Spleen (tissue), 7 donors: ENCODE measurements around the gene CMYA5.

Experiments
- CTCF ChIP-seq, 11 experiments: fragments of 200-600 bp in 7 of 11; fragments of 450-650 bp in 4 of 11; sonication (generic) in 4 of 11; IDR thresholded peaks in 8 of 11; conservative IDR thresholded peaks in 3 of 11; 1 replicate in 7 of 11; 2 replicates in 4 of 11; pipeline versions ENCODE4 v1.4.0 to v1.8.0; 2016 to 2021; ENCODE audit warnings: antibody characterized with exemption in 11 of 11, inconsistent platforms in 4 of 11, mild to moderate bottlenecking in 1 of 11
- POLR2A ChIP-seq, 3 donors: fragments of 450-650 bp; IDR thresholded peaks; one replicate each; pipeline ENCODE4 v1.5.1; 2017; ENCODE audit warnings: antibody characterized with exemption in 3 of 3, mild to moderate bottlenecking in 1 of 3
- POLR2AphosphoS5 ChIP-seq, 3 donors: sonication (generic); formaldehyde crosslinking; IDR thresholded peaks; one replicate each; pipeline ENCODE4 v1.5.1; 2017; ENCODE audit warnings: antibody characterized with exemption in 3 of 3
- donor health status: DM: no; HTN: no; CAD: no; lungs with moderate emphysema.
- donor health status: DM: no; HTN: no; CAD: no.
- donor health status: DM: no; HTN: no; CAD: no.

GRCh38 chr5:79703381-79703645 lies 13.7 kb downstream of the CMYA5 start:
- TF ChIP-seq POLR2AphosphoS5 (IDR thresholded peaks at IDR 0.05), result no peak
- TF ChIP-seq CTCF (IDR thresholded peaks at IDR 0.05 in 8 of 11, conservative IDR thresholded peaks at IDR 0.05 in 3 of 11), result no peak
- TF ChIP-seq POLR2A (IDR thresholded peaks at IDR 0.05), result no peak
